Left lung (tissue), 10 donors: ENCODE results near the gene MSANTD7. TPM values are rescaled to one million over a fixed set of nuclear protein-coding genes. Genes with fewer than 3 reads are reported as not detected.
"Not testable (repeated sequence)": the region's sequence is repeated elsewhere in the genome, so short reads cannot be mapped to it uniquely, and the experiment has no call there.

Experiments
- ATAC-seq: fragments of 200-7000 bp; cut with Tn5 transposase; one replicate; pipeline ENCODE4 v1.9.1; 2020; ENCODE audit warnings: moderate library complexity
- DNase-seq, 4 donors: peaks; one replicate each; pipeline ENCODE4 v3.0.0-alpha.2; 2013 to 2020
- H3K27ac ChIP-seq, 2 donors: fragments of 200-600 bp; sonication (generic) in 1 of 2; one replicate each; pipeline versions ENCODE4 v1.5.0 to v1.8.0; 2020 to 2021
- H3K27me3 ChIP-seq, 2 donors: fragments of 200-600 bp; sonication (generic) in 1 of 2; one replicate each; pipeline versions ENCODE4 v1.5.0 to v1.8.0; 2020 to 2021
- H3K36me3 ChIP-seq, 2 donors: fragments of 200-600 bp; sonication (generic) in 1 of 2; one replicate each; pipeline versions ENCODE4 v1.5.0 to v1.8.0; 2020 to 2021
- H3K4me1 ChIP-seq, 2 donors: fragments of 200-600 bp; one replicate each; pipeline ENCODE4 v1.8.0; 2021
- H3K4me3 ChIP-seq, 2 donors: fragments of 200-600 bp; sonication (generic) in 1 of 2; one replicate each; pipeline versions ENCODE4 v1.5.0 to v1.8.0; 2020 to 2021; ENCODE audit warnings: mild to moderate bottlenecking in 1 of 2
- H3K9me3 ChIP-seq, 2 donors: fragments of 200-600 bp; sonication (generic) in 1 of 2; one replicate each; pipeline versions ENCODE4 v1.5.0 to v1.8.0; 2020 to 2021
- intact Hi-C, 2 donors: fragments of 100-400 bp; cut with DNase I; formaldehyde crosslinking; loops; one replicate each; pipeline versions ENCODE4 v1.11.2 to v1.14.2; 2022
- polyA plus RNA-seq, 6 donors: library from polyadenylated mRNA; unstranded; fragments of 120-200 nt; gene quantifications; one replicate each; pipeline ENCODE4 v1.2.1, GENCODE V29; 2013; ENCODE audit not compliant: insufficient read length in 6 of 6
- total RNA-seq, 2 donors: library from RNA; stranded (reverse); fragmentation: NEBNext Ultra II Directional; extraction: Animal tissue kit (Norgen Biotek cat#: 25700); gene quantifications; one replicate each; pipeline ENCODE4 v1.2.1, GENCODE V29; 2021
- TF ChIP-seq, protein P1 (sequence below), 2 donors: fragments of 200-600 bp; sonication (generic) in 1 of 2; IDR thresholded peaks; one replicate each; pipeline versions ENCODE4 v1.5.0 to v1.8.0; 2021; ENCODE audit warnings: antibody characterized with exemption in 2 of 2
- donor health status: DM: no; HTN: yes; CAD: no.
- donor health status: DM: no; HTN: no; CAD: no.

MSANTD7 gene
- total and polyA plus RNA-seq, 8 donors: 8.5 to 18.1 (median 15.9) TPM

DNA sequence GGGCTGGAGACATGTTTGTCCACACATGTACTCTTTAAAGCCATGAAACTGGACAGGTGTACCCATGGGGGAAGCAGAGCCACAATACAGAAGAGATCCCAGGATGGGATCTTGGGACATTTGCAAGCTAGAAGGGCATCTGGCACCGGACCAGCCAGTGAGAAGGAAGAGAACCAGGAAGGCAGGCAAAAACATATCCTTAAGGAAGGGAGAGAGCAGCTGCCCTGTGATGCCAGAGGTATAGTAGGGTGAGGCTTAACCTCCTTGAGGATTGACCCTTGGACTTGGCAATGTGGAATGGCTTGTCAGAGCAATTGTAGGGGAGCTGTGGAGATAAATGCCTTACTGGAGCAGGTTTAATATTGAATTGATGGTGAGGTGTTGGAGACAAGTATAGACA, 22.7 kb downstream of the MSANTD7 start:
- Histone ChIP-seq H3K27me3 (no peaks in the 10 kb centered on the region), H3K36me3 (peaks cover 0 to 50% of the 10 kb centered on the region in 2 donors), H3K9me3 (no peaks in the 10 kb centered on the region), H3K4me3 (no peak overlapping the region), H3K4me1 (peaks cover 0 to 11% of the 10 kb centered on the region in 2 donors), H3K27ac (no peak overlapping the region)
- intact Hi-C loops: no loop called here
- TF ChIP-seq, protein P1, sequence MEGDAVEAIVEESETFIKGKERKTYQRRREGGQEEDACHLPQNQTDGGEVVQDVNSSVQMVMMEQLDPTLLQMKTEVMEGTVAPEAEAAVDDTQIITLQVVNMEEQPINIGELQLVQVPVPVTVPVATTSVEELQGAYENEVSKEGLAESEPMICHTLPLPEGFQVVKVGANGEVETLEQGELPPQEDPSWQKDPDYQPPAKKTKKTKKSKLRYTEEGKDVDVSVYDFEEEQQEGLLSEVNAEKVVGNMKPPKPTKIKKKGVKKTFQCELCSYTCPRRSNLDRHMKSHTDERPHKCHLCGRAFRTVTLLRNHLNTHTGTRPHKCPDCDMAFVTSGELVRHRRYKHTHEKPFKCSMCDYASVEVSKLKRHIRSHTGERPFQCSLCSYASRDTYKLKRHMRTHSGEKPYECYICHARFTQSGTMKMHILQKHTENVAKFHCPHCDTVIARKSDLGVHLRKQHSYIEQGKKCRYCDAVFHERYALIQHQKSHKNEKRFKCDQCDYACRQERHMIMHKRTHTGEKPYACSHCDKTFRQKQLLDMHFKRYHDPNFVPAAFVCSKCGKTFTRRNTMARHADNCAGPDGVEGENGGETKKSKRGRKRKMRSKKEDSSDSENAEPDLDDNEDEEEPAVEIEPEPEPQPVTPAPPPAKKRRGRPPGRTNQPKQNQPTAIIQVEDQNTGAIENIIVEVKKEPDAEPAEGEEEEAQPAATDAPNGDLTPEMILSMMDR (IDR thresholded peaks at IDR 0.05): no peak
- DNase-seq: no peak
- no peak for ATAC-seq

DNA sequence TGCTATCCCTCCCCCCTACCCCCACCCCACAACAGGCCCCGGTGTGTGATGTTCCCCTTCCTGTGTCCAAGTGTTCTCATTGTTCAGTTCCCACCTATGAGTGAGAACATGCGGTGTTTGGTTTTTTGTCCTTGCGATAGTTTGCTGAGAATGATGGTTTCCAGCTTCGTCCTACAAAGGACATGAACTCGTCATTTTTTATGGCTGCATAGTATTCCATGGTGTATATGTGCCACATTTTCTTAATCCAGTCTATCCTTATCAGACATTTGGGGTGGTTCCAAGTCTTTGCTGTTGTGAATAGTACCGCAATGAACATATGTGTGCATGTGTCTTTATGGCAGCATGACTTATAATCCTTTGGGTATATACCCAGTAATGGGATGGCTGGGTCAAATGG, 26.4 kb downstream of the MSANTD7 start:
- H3K9me3 ChIP-seq, H3K27me3 ChIP-seq, H3K4me3 ChIP-seq, H3K4me1 ChIP-seq, ATAC-seq, intact Hi-C loops, DNase-seq, H3K27ac ChIP-seq: not testable (repeated sequence)
- H3K36me3 ChIP-seq: peaks cover 0 to 47% of the 10 kb centered on the region in 2 donors

DNA sequence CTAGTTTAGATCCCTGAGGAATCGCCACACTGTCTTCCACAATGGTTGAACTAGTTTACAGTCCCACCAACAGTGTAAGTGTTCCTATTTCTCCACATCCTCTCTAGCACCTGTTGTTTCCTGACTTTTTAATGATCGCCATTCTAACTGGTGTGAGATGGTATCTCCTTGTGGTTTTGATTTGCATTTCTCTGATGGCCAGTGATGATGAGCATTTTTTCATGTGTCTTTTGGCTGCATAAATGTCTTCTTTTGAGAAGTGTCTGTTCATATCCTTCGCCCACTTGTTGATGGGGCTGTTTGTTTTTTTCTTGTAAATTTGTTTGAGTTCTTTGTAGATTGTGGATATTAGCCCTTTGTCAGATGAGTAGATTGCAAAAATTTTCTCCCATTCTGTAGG, 26.8 kb downstream of the MSANTD7 start:
- H3K36me3 ChIP-seq: peaks cover 0 to 51% of the 10 kb centered on the region in 2 donors
- intact Hi-C loops, DNase-seq, H3K27me3 ChIP-seq, H3K9me3 ChIP-seq, H3K4me1 ChIP-seq, H3K27ac ChIP-seq, ATAC-seq, H3K4me3 ChIP-seq: not testable (repeated sequence)

- DNase-seq (no peak), ATAC-seq (no peak)
- TF ChIP-seq, protein P1 (IDR thresholded peaks at IDR 0.05): no peak
- intact Hi-C loops: no loop called here
- Histone ChIP-seq H3K4me1 (peaks cover 7 to 17% of the 10 kb centered on the region in 2 donors), H3K27ac (no peak overlapping the region), H3K36me3 (peaks cover 0 to 28% of the 10 kb centered on the region in 2 donors), H3K9me3 (no peaks in the 10 kb centered on the region), H3K4me3 (no peak overlapping the region), H3K27me3 (no peaks in the 10 kb centered on the region)
These were observed 35.1 kb downstream of the MSANTD7 start for GRCh38 chr10:14873090-14873760.

- no peak for ATAC-seq
- DNase-seq: no peak
- TF ChIP-seq, protein P1 (IDR thresholded peaks at IDR 0.05): no peak
- intact Hi-C loops: no loop called here
- Histone ChIP-seq H3K4me3 (no peak overlapping the region), H3K27me3 (no peaks in the 10 kb centered on the region), H3K36me3 (peaks cover 0 to 3% of the 10 kb centered on the region in 2 donors), H3K9me3 (no peaks in the 10 kb centered on the region), H3K27ac (no peak overlapping the region), H3K4me1 (peaks cover 11 to 29% of the 10 kb centered on the region in 2 donors)
These were observed 37.8 kb downstream of the MSANTD7 start for GRCh38 chr10:14875941-14876340.

- ATAC-seq (no peak), DNase-seq (no peak)
- peak overlapping the region in 1 of 2 donors; percentile 28 for H3K27ac ChIP-seq
- H3K27me3 ChIP-seq: no peaks in the 10 kb centered on the region
- intact Hi-C loops: no loop called here
- H3K4me1 ChIP-seq: peaks cover 11 to 29% of the 10 kb centered on the region in 2 donors
- H3K9me3 ChIP-seq: no peaks in the 10 kb centered on the region
- no peaks in the 10 kb centered on the region for H3K36me3 ChIP-seq
- TF ChIP-seq, protein P1 (IDR thresholded peaks at IDR 0.05): no peak
- no peak overlapping the region for H3K4me3 ChIP-seq
These were observed 38.7 kb downstream of the MSANTD7 start for GRCh38 chr10:14876764-14877163.
